Endothelial cell of umbilical vein (primary cell): ENCODE measurements around the gene PHB1. TPM values are rescaled to one million over a fixed set of nuclear protein-coding genes. Genes with fewer than 3 reads are reported as not detected.

Experiments
- BruUV-seq: library from RNA; stranded (reverse); fragments of 400-500 nt; replicated peaks from 2 replicates; lab custom pipeline; 2021; lab: Mats Ljungman, UMichigan
- CTCF ChIA-PET: fragments of 300-600, 350-600 bp; sonication (Branson Sonifier 250); formaldehyde crosslinking; loops from one replicate; lab custom pipeline; 2021; ENCODE audit warnings: antibody characterized with exemption, inconsistent platforms; lab: Charles Lee
- POLR2A ChIA-PET: fragments of 300-600, 350-600 bp; sonication (Branson Sonifier 250); formaldehyde crosslinking; loops from one replicate; lab custom pipeline; 2021; ENCODE audit warnings: antibody characterized with exemption, inconsistent platforms; lab: Charles Lee
- DNase-seq: peaks from one replicate; pipeline ENCODE4 v3.0.0-alpha.2; 2011; ENCODE audit warnings: low read depth, low spot score
- FAIRE-seq: peaks from 2 replicates; lab custom pipeline; 2011; peaks lifted over from hg19 to GRCh38; lab: Jason Lieb, UNC
- H2AFZ ChIP-seq: 2 replicates; pipeline ENCODE4 v1.6.0; 2012; ENCODE audit warnings: low read depth, low read length, control low read depth, inconsistent platforms
- H3K27ac ChIP-seq: 2 replicates; pipeline ENCODE4 v1.5.1; 2011; ENCODE audit warnings: low read depth, mild to moderate bottlenecking, control low read depth, low read length, moderate library complexity; ENCODE audit not compliant: insufficient read depth
- H3K27me3 ChIP-seq, 2 experiments: 2 replicates each; pipeline versions ENCODE4 v1.6.0 to v1.6.1; 2011; ENCODE audit warnings: low read length in 2 of 2, mixed read lengths in 1 of 2; ENCODE audit not compliant: control insufficient read depth in 2 of 2, insufficient read depth in 2 of 2
- H3K36me3 ChIP-seq, 2 experiments: 2 replicates in 1 of 2; 3 replicates in 1 of 2; pipeline ENCODE4 v1.5.1; 2011; ENCODE audit warnings: low read length in 2 of 2, mild to moderate bottlenecking in 1 of 2, moderate library complexity in 1 of 2; ENCODE audit not compliant: control insufficient read depth in 2 of 2, insufficient read depth in 2 of 2; ENCODE audit errors: extremely low read depth in 1 of 2
- H3K4me1 ChIP-seq: 3 replicates; pipeline ENCODE4 v1.5.1; 2011; ENCODE audit warnings: mild to moderate bottlenecking, low read length; ENCODE audit not compliant: control insufficient read depth, insufficient read depth; ENCODE audit errors: extremely low read depth
- H3K4me2 ChIP-seq: 2 replicates; pipeline ENCODE4 v1.6.1; 2011; ENCODE audit warnings: low read length, control low read depth, mixed read lengths; ENCODE audit not compliant: insufficient read depth
- H3K4me3 ChIP-seq, 3 experiments: fragments of 200-600 bp in 1 of 3; sonication (generic), shearing (Covaris generic) in 1 of 3; replicated peaks in 1 of 3; 2 replicates each; pipeline ENCODE4 v1.5.1; 2011 to 2016; ENCODE audit warnings: control low read depth in 3 of 3, low read length in 3 of 3, mild to moderate bottlenecking in 2 of 3, inconsistent platforms in 1 of 3, low read depth in 1 of 3, moderate library complexity in 1 of 3; ENCODE audit not compliant: insufficient read depth in 1 of 3
- H3K79me2 ChIP-seq: 2 replicates; pipeline ENCODE4 v1.6.0; 2012; ENCODE audit warnings: low read length, inconsistent platforms; ENCODE audit not compliant: control insufficient read depth, insufficient read depth
- H3K9ac ChIP-seq: replicated peaks from 2 replicates; pipeline ENCODE3; 2011; ENCODE audit warnings: low read length, control low read depth; ENCODE audit not compliant: insufficient read depth; ENCODE audit errors: extremely low read depth
- H3K9me1 ChIP-seq: replicated peaks from 3 replicates; pipeline ENCODE4 v1.6.0; 2011; ENCODE audit warnings: mild to moderate bottlenecking, low read length; ENCODE audit not compliant: control insufficient read depth, insufficient read depth; ENCODE audit errors: extremely low read depth
- H3K9me3 ChIP-seq: replicated peaks from 2 replicates; pipeline ENCODE4 v1.5.1; 2012; ENCODE audit warnings: low read length, inconsistent platforms; ENCODE audit not compliant: control insufficient read depth, insufficient read depth
- H4K20me1 ChIP-seq: replicated peaks from 2 replicates; pipeline ENCODE3; 2011; ENCODE audit warnings: mild to moderate bottlenecking, low read length; ENCODE audit not compliant: control insufficient read depth, insufficient read depth; ENCODE audit errors: extremely low read depth
- EZH2 ChIP-seq: IDR thresholded peaks from 2 replicates; pipeline ENCODE4 v1.6.1; 2012; ENCODE audit warnings: borderline replicate concordance, low read depth, mild to moderate bottlenecking, moderate library complexity, low read length, inconsistent platforms; ENCODE audit not compliant: severe bottlenecking
- FOS ChIP-seq: IDR thresholded peaks from 2 replicates; pipeline ENCODE4 v1.6.1; 2011; ENCODE audit warnings: mild to moderate bottlenecking, low read length, moderate library complexity, borderline replicate concordance; ENCODE audit not compliant: insufficient read depth
- GATA2 ChIP-seq: IDR thresholded peaks from 2 replicates; pipeline ENCODE4 v1.7.0; 2011; ENCODE audit warnings: low read depth, mild to moderate bottlenecking, moderate library complexity, mixed read lengths, low read length; ENCODE audit not compliant: insufficient read length, insufficient read depth
- JUN ChIP-seq: IDR thresholded peaks from 2 replicates; pipeline ENCODE4 v1.6.1; 2011; ENCODE audit warnings: borderline replicate concordance, low read depth; ENCODE audit not compliant: insufficient read length, insufficient read depth
- MYC ChIP-seq: IDR thresholded peaks from one replicate; pipeline ENCODE4 v1.6.1; 2011; ENCODE audit warnings: mild to moderate bottlenecking, low read depth, low read length
- POLR2A ChIP-seq: IDR thresholded peaks from 2 replicates; pipeline ENCODE4 v1.6.1; 2012; ENCODE audit warnings: low read depth, mild to moderate bottlenecking, control low read depth, low read length
- POLR2AphosphoS5 ChIP-seq: IDR thresholded peaks from 2 replicates; pipeline ENCODE4 v1.6.1; 2012; ENCODE audit warnings: low read depth, mild to moderate bottlenecking, control low read depth, low read length, moderate library complexity; ENCODE audit not compliant: insufficient read depth
- dilution Hi-C: fragments of 300-500 bp; cut with MboI; formaldehyde crosslinking; loops from one replicate; pipeline ENCODE4 v1.15.0; 2019; ENCODE audit warnings: low sequenced_read_pairs; ENCODE audit not compliant: extremely low pct_ligation_motif_present
- intact Hi-C: fragments of 100-400 bp; cut with micrococcal nuclease; formaldehyde crosslinking; loops from one replicate; pipeline ENCODE4 v1.10.0; 2022
- polyA plus RNA-seq, 4 experiments: library from polyadenylated mRNA; depleted of rRNA in 3 of 4; stranded (reverse) in 3 of 4; unstranded in 1 of 4; fragments of >200 nt; gene quantifications; 2 replicates each; pipeline versions ENCODE4 v1.2.1 to v1.2.3, GENCODE V29; 2011 to 2012; ENCODE audit warnings: missing spikeins in 1 of 4
- total RNA-seq: library from RNA; stranded (reverse); gene quantifications from 2 replicates; pipeline ENCODE4 v1.2.3, GENCODE V29; 2021
- TF ChIP-seq, protein P1 (sequence below): IDR thresholded peaks from 2 replicates; pipeline ENCODE4 v1.6.1; 2011; ENCODE audit not compliant: insufficient read depth, insufficient read length
- TF ChIP-seq, protein P2 (sequence below), 2 donors: IDR thresholded peaks; 1 replicate in 1 of 2; 2 replicates in 1 of 2; pipeline ENCODE4 v1.5.1; 2011; ENCODE audit warnings: low read length in 2 of 2, mild to moderate bottlenecking in 2 of 2, moderate library complexity in 2 of 2, control low read depth in 1 of 2, inconsistent platforms in 1 of 2, low read depth in 1 of 2; ENCODE audit not compliant: insufficient read depth in 1 of 2; ENCODE audit errors: extremely low read depth in 1 of 2

The PHB1 gene
- total and polyA plus RNA-seq, 2 donors (not counting 3 experiments of a cell fraction or from before 2014, with no cell fraction given), result 222 to 287 TPM

DNA sequence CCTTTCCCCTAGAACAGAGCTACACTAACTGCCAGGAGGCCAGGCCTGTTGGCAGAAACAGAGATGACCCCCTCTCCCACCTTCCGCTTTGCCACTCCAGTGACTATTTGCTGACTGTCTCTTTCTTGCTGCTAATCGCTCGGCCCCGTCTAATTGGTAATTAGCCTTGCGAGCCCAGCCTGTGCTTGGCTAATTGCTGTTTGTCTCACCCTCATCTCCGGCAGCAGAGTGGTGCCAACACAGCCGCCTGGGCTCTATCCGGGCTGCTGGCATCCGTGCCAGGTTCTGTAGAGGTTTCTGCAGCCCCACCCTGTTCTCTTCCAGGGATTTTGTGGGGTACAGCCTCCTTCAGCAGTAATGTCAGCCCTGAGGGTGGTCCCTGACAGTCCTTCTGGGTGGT lies 27.4 kb upstream of the PHB1 start:
- H3K9ac ChIP-seq, result no peak overlapping the region
- no peak overlapping the region for H2AFZ ChIP-seq
- DNase-seq (no peak), FAIRE-seq (no peak)
- no peaks in the 10 kb centered on the region for H3K79me2 ChIP-seq
- H3K9me1 ChIP-seq, result no peaks in the 10 kb centered on the region
- no TSS peak for BruUV-seq
- ChIA-PET POLR2A (no interaction called here), CTCF (interaction anchor here (0.8 to 1.7 kb wide), 2 partner anchors 16 to 114 kb away, joined by 3 to 5 read pairs; no protein-coding TSS in a partner anchor)
- dilution Hi-C loops, result no loop called here
- H3K4me2 ChIP-seq, result no peak overlapping the region
- no peaks in the 10 kb centered on the region for H3K4me1 ChIP-seq
- no peaks in the 10 kb centered on the region for H3K36me3 ChIP-seq
- H3K27ac ChIP-seq, result no peak overlapping the region
- H3K9me3 ChIP-seq, result no peaks in the 10 kb centered on the region
- intact Hi-C loops, result no loop called here
- H3K4me3 ChIP-seq, result no peak overlapping the region
- peaks cover 24% of the 10 kb centered on the region in 2 experiments for H3K27me3 ChIP-seq
- TF ChIP-seq EZH2 (no peak), FOS (no peak), POLR2AphosphoS5 (no peak), GATA2 (no peak), JUN (no peak), MYC (no peak), POLR2A (no peak)
- TF ChIP-seq, protein P1, sequence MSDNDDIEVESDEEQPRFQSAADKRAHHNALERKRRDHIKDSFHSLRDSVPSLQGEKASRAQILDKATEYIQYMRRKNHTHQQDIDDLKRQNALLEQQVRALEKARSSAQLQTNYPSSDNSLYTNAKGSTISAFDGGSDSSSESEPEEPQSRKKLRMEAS, result no peak
- TF ChIP-seq, protein P2, sequence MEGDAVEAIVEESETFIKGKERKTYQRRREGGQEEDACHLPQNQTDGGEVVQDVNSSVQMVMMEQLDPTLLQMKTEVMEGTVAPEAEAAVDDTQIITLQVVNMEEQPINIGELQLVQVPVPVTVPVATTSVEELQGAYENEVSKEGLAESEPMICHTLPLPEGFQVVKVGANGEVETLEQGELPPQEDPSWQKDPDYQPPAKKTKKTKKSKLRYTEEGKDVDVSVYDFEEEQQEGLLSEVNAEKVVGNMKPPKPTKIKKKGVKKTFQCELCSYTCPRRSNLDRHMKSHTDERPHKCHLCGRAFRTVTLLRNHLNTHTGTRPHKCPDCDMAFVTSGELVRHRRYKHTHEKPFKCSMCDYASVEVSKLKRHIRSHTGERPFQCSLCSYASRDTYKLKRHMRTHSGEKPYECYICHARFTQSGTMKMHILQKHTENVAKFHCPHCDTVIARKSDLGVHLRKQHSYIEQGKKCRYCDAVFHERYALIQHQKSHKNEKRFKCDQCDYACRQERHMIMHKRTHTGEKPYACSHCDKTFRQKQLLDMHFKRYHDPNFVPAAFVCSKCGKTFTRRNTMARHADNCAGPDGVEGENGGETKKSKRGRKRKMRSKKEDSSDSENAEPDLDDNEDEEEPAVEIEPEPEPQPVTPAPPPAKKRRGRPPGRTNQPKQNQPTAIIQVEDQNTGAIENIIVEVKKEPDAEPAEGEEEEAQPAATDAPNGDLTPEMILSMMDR (IDR thresholded peaks at IDR 0.05; ENCODE audit: extremely low read depth in 1 of 2, insufficient read depth in 1 of 2, low read depth in 1 of 2, low read length in 2 of 2), result no peak
- no peaks in the 10 kb centered on the region for H4K20me1 ChIP-seq
